ENCODE measurements around the gene RBM47. TPM values are rescaled to one million over a fixed set of nuclear protein-coding genes. Genes with fewer than 3 reads are reported as not detected.
"Not testable (repeated sequence)": the region's sequence is repeated elsewhere in the genome, so short reads cannot be mapped to it uniquely, and the experiment has no call there.

RBM47 gene
- total and polyA plus RNA-seq, 9 of the 15 experiments (the other 6 are each of a cell fraction or from before 2014, with no cell fraction given), result 1.4 to 6.4 (median 3.3) TPM

GRCh38 chr4:40520533-40520932 is 109.1 kb downstream of the RBM47 start:
- ChIA-PET CTCF (ENCODE audit: low intra/inter-chr PET ratio) (no interaction called here), POLR2A (interaction anchor here (1.2 kb wide), 1 partner anchor 10 kb away, joined by 3 read pairs; no protein-coding TSS in a partner anchor)
- Histone ChIP-seq H3K4me2 (ENCODE audit: insufficient read depth, low read length) (no peak overlapping the region), H3K9me3 (replicated peaks; ENCODE audit: control insufficient read depth, insufficient read depth, low read depth, low read length) (no peaks in the 10 kb centered on the region), H3K9me1 (ENCODE audit: control insufficient read depth, insufficient read depth, low read length) (no peaks in the 10 kb centered on the region), H2AFZ (ENCODE audit: low read depth, low read length) (peak overlapping the region; percentile 11; the same call in 1 of the 2 replicates), H3K9ac (ENCODE audit: insufficient read depth in 1 of 2, low read depth in 2 of 2, low read length in 2 of 2) (no peak overlapping the region), H3K27me3 (ENCODE audit: control insufficient read depth in 2 of 2, insufficient read depth in 2 of 2, low read length in 2 of 2) (no peaks in the 10 kb centered on the region), H3K27ac (ENCODE audit: extremely low read depth, low read depth, low read length) (no peak overlapping the region), H4K20me1 (replicated peaks; ENCODE audit: control insufficient read depth, insufficient read depth, low read length) (no peaks in the 10 kb centered on the region), H3K4me3 (no peak overlapping the region), H3K36me3 (ENCODE audit: control insufficient read depth, insufficient read depth, low read length) (no peaks in the 10 kb centered on the region), H3K79me2 (ENCODE audit: control insufficient read depth, insufficient read depth, low read length) (no peaks in the 10 kb centered on the region), H3K4me1 (replicated peaks in 1 of 2; ENCODE audit: control insufficient read depth in 2 of 2, insufficient read depth in 2 of 2, low read length in 2 of 2) (peaks cover 7 to 11% of the 10 kb centered on the region in 2 experiments; a peak in 4 of 5 replicates)
- no peak for ATAC-seq
- TF ChIP-seq ARID2 (IDR thresholded peaks at IDR 0.05) (no peak), NFYB (IDR thresholded peaks at IDR 0.05; ENCODE audit: extremely low read depth, insufficient read length) (no peak), E4F1 (CRISPR knock-in tag; IDR thresholded peaks at IDR 0.05; ENCODE audit: borderline replicate concordance) (no peak), MED1 (CRISPR knock-in tag; IDR thresholded peaks at IDR 0.05; ENCODE audit: borderline replicate concordance) (no peak), CEBPG (CRISPR knock-in tag; IDR thresholded peaks at IDR 0.05) (no peak), CEBPG (tag; conservative IDR thresholded peaks at IDR 0.05 in 1 of 2, IDR thresholded peaks at IDR 0.05 in 1 of 2) (no peak), SMAD4 (CRISPR knock-in tag; conservative IDR thresholded peaks at IDR 0.05) (no peak), ARNT (IDR thresholded peaks at IDR 0.05) (no peak), ZNF583 (CRISPR knock-in tag; IDR thresholded peaks at IDR 0.05) (no peak), MAFF (IDR thresholded peaks at IDR 0.05; ENCODE audit: low read length) (no peak)
- intact Hi-C loops (cut with micrococcal nuclease) (no loop called here), in situ Hi-C loops (cut with MboI) (no loop called here)
- no peak for DNase-seq (ENCODE audit: extremely low read depth in 1 of 4, low spot score in 3 of 4)
- FAIRE-seq, result no peak
- BruUV-seq (replicated peaks), result no TSS peak
- WGBS (ENCODE audit: insufficient coverage, low coverage, missing lambda C conversion rate), result 61% methylated on average over 4 of the region's 4 CpGs

GRCh38 chr4:40517081-40517480 is 112.6 kb downstream of the RBM47 start:
- H3K4me2 ChIP-seq (ENCODE audit: insufficient read depth, low read length); POLR2A ChIA-PET: not testable (repeated sequence)
- WGBS (ENCODE audit: insufficient coverage, low coverage, missing lambda C conversion rate), result 83% methylated on average over 5 of the region's 5 CpGs

More at GRCh38 chr4:40517081-40517480, 112.6 kb downstream of the RBM47 start:
- H3K27ac ChIP-seq (ENCODE audit: extremely low read depth, low read depth, low read length); BruUV-seq (replicated peaks); H4K20me1 ChIP-seq (replicated peaks; ENCODE audit: control insufficient read depth, insufficient read depth, low read length); H3K9me1 ChIP-seq (ENCODE audit: control insufficient read depth, insufficient read depth, low read length); H3K4me3 ChIP-seq; CTCF ChIA-PET (ENCODE audit: low intra/inter-chr PET ratio); H3K36me3 ChIP-seq (ENCODE audit: control insufficient read depth, insufficient read depth, low read length); FAIRE-seq; H3K9ac ChIP-seq (ENCODE audit: insufficient read depth in 1 of 2, low read depth in 2 of 2, low read length in 2 of 2); H3K9me3 ChIP-seq (replicated peaks; ENCODE audit: control insufficient read depth, insufficient read depth, low read depth, low read length); H3K27me3 ChIP-seq (ENCODE audit: control insufficient read depth in 2 of 2, insufficient read depth in 2 of 2, low read length in 2 of 2); in situ Hi-C loops (cut with MboI); DNase-seq (ENCODE audit: extremely low read depth in 1 of 4, low spot score in 3 of 4); ATAC-seq; H2AFZ ChIP-seq (ENCODE audit: low read depth, low read length): not testable (repeated sequence)
- H3K4me1 ChIP-seq (replicated peaks in 1 of 2; ENCODE audit: control insufficient read depth in 2 of 2, insufficient read depth in 2 of 2, low read length in 2 of 2), result peaks cover 6 to 22% of the 10 kb centered on the region in 2 experiments; a peak in 4 of 5 replicates
- intact Hi-C loops (cut with micrococcal nuclease), result loop anchor here (10.0 kb wide), 1 partner anchor 462 kb away; the partner anchor contains the start of gene N4BP2
- H3K79me2 ChIP-seq (ENCODE audit: control insufficient read depth, insufficient read depth, low read length), result peaks cover 18% of the 10 kb centered on the region; the same call in 2 of the 3 replicates
